Measurements from ENCODE around the gene CDC42.

GRCh38 chr1:22025368-22026155 lies 26.9 kb upstream of the CDC42 start:
- peak; percentile 25 for TF ChIP-seq CTCF (IDR thresholded peaks at IDR 0.05; ENCODE audit: poor library complexity, severe bottlenecking)
- peak; percentile 69 for TF ChIP-seq MXI1 (conservative IDR thresholded peaks at IDR 0.05; ENCODE audit: poor library complexity, severe bottlenecking)
- TF ChIP-seq EZH2 (IDR thresholded peaks at IDR 0.05; ENCODE audit: borderline replicate concordance, insufficient read depth, low read length, poor library complexity, severe bottlenecking): no peak
- TF ChIP-seq EP300 (conservative IDR thresholded peaks at IDR 0.05; ENCODE audit: poor library complexity, severe bottlenecking): peak; percentile 31
- peak; percentile 27 for TF ChIP-seq SMC3 (conservative IDR thresholded peaks at IDR 0.05; ENCODE audit: poor library complexity)
- TF ChIP-seq REST (IDR thresholded peaks at IDR 0.05; ENCODE audit: borderline replicate concordance): peak; percentile 54
- peak; percentile 82 for TF ChIP-seq TAF1 (IDR thresholded peaks at IDR 0.05; ENCODE audit: low read depth)

Measured in neural cell (in vitro differentiated cells).